ENCODE measurements around the gene RAB7B. TPM values are rescaled to one million over a fixed set of nuclear protein-coding genes. Genes with fewer than 3 reads are reported as not detected.

RAB7B gene, protein sequence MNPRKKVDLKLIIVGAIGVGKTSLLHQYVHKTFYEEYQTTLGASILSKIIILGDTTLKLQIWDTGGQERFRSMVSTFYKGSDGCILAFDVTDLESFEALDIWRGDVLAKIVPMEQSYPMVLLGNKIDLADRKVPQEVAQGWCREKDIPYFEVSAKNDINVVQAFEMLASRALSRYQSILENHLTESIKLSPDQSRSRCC
- 9.1 and 10.6 TPM in 2 replicates for total RNA-seq (2012; rRNA removed)
- polyA plus RNA-seq (2012; rRNA removed) = 14.6 and 14.7 TPM in 2 replicates
- polyA plus RNA-seq (2012; cell fraction: cytosol; rRNA removed) = 9.8 and 10.5 TPM in 2 replicates
- 12.4 and 13.2 TPM in 2 replicates for polyA plus RNA-seq (2012; cell fraction: nucleus; rRNA removed; ENCODE audit: low replicate concordance)
- Bru-seq, nascent RNA = percentile 61 among the genes with signal in this experiment
- percentile 61 among the genes with signal in this experiment for BruChase-seq, experiment 1, labeled RNA remaining after a 6-hour chase
- BruChase-seq, experiment 2, labeled RNA remaining after a 2-hour chase = percentile 82 among the genes with signal in this experiment
- long read RNA-seq, transcript RAB7B-201 (6 exons, 2,888 nt) = major isoform, 19 of 29 reads
- long read RNA-seq, partial matches to known transcripts = 4 of 29 reads
- long read RNA-seq, other reads (novel, unspliced or antisense) = 5 of 29 reads

GRCh38 chr1:206002871-206003801 is at the start of gene RAB7B:
Gene RAB7B, minus strand, starts transcription at chr1:206003395. Its CDS starts 9,260 bp downstream, at chr1:205994135.
- Histone ChIP-seq H3K4me1 (ENCODE audit: control insufficient read depth, insufficient read depth, low read length) (peaks cover 26% of the 10 kb centered on the region), H4K91ac (ENCODE audit: insufficient read depth, low read depth, low read length) (peak within 1 kb of the TSS; percentile 77), H3K36me3 (ENCODE audit: control insufficient read depth, insufficient read depth, low read length) (no peaks in the 10 kb centered on the region), H3K56ac (ENCODE audit: extremely low read depth, insufficient read depth, low read length) (no peak within 1 kb of the TSS; the same call in 1 of the 2 replicates), H4K5ac (ENCODE audit: low read depth, low read length) (peak within 1 kb of the TSS; percentile 79), H2BK5ac (ENCODE audit: low read depth, low read length, poor library complexity, severe bottlenecking) (peak within 1 kb of the TSS; percentile 93), H3K9ac (ENCODE audit: low read depth, low read length) (peak within 1 kb of the TSS; percentile 69), H3K4me2 (ENCODE audit: low read depth, low read length) (peak within 1 kb of the TSS; percentile 72), H2BK120ac (ENCODE audit: low read depth, low read length) (peak within 1 kb of the TSS; percentile 69), H3K4ac (ENCODE audit: low read depth, low read length) (peak within 1 kb of the TSS; percentile 73), H2AK5ac (ENCODE audit: low read depth, low read length) (peak within 1 kb of the TSS; percentile 99), H3K4me3 (ENCODE audit: insufficient read depth, low read depth, low read length) (peak within 1 kb of the TSS; percentile 22; the same call in 1 of the 2 replicates), H2AFZ (replicated peaks; ENCODE audit: low read length, poor library complexity) (peak within 1 kb of the TSS; percentile 81), H4K8ac (ENCODE audit: low read depth in 2 of 2, low read length in 2 of 2) (peak within 1 kb of the TSS; percentile 66 to 81; a peak in 3 of 4 replicates), H3K9me1 (ENCODE audit: insufficient read depth, low read length) (peaks cover 22% of the 10 kb centered on the region), H3K9me3 (ENCODE audit: control insufficient read depth, insufficient read depth, low read length) (no peaks in the 10 kb centered on the region), H3K14ac (replicated peaks; ENCODE audit: low read depth, low read length) (peak within 1 kb of the TSS; percentile 32), H2AK9ac (replicated peaks; ENCODE audit: low read depth, low read length, poor library complexity) (peak within 1 kb of the TSS; percentile 91), H3K79me1 (ENCODE audit: low read depth in 1 of 2, low read length in 2 of 2) (peaks cover 0 to 13% of the 10 kb centered on the region in 2 experiments; a peak in 2 of 4 replicates), H4K20me1 (ENCODE audit: insufficient read depth, low read length) (no peaks in the 10 kb centered on the region), H3K27me3 (ENCODE audit: control insufficient read depth, insufficient read depth, low read length) (no peaks in the 10 kb centered on the region), H3K23ac (ENCODE audit: low read depth, low read length) (peak within 1 kb of the TSS; percentile 70), H2BK20ac (ENCODE audit: low read depth, low read length) (peak within 1 kb of the TSS; percentile 54), H3K18ac (ENCODE audit: low read depth, low read length) (peak within 1 kb of the TSS; percentile 72), H3K27ac (ENCODE audit: insufficient read depth, low read length) (peak within 1 kb of the TSS; percentile 87), H2BK15ac (ENCODE audit: low read depth, low read length) (peak within 1 kb of the TSS; percentile 83; the same call in 2 of the 3 replicates)
- ChIA-PET CTCF (interaction anchor here (0.6 to 1.7 kb wide), 4 partner anchors 19 to 90 kb away, joined by 4 to 7 read pairs (median 4); no protein-coding TSS in a partner anchor), POLR2A (ENCODE audit: unreplicated experiment) (no interaction called here)
- in situ Hi-C loops (cut with MboI; ENCODE audit: low sequenced_read_pairs) (no loop called here), intact Hi-C loops (cut with micrococcal nuclease) (no loop called here), dilution Hi-C loops (cut with HindIII; ENCODE audit: low sequenced_read_pairs, unreplicated experiment) (no loop called here)
- 40% methylated on average over 2 of the region's 12 CpGs; no CpG with 5 or more reads in 1 of the 2 experiments for WGBS, 2 experiments (ENCODE audit: extremely low coverage in 2 of 2, insufficient read length in 1 of 2)
- DNase-seq (peak; percentile 76), ATAC-seq (ENCODE audit: low read depth) (peak; percentile 77)
- no TSS peak for BruUV-seq (replicated peaks)
- TF ChIP-seq RFX5 (IDR thresholded peaks at IDR 0.05; ENCODE audit: low read depth, low read length) = no peak
- no peak for TF ChIP-seq MXI1 (IDR thresholded peaks at IDR 0.05; ENCODE audit: borderline replicate concordance, low read depth, low read length)
- TF ChIP-seq, protein P1, sequence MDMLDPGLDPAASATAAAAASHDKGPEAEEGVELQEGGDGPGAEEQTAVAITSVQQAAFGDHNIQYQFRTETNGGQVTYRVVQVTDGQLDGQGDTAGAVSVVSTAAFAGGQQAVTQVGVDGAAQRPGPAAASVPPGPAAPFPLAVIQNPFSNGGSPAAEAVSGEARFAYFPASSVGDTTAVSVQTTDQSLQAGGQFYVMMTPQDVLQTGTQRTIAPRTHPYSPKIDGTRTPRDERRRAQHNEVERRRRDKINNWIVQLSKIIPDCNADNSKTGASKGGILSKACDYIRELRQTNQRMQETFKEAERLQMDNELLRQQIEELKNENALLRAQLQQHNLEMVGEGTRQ (IDR thresholded peaks at IDR 0.05; ENCODE audit: low read depth, low read length) = no peak
- TF ChIP-seq FOS (IDR thresholded peaks at IDR 0.05; ENCODE audit: low read depth, low read length) = peak; percentile 38; the same call in 1 of the 2 replicates
- no peak for TF ChIP-seq POLR2A (IDR thresholded peaks at IDR 0.05; ENCODE audit: low read depth, low read length)
- no peak for TF ChIP-seq RCOR1 (IDR thresholded peaks at IDR 0.05; ENCODE audit: insufficient replicate concordance, low read length)
- TF ChIP-seq MAZ (IDR thresholded peaks at IDR 0.05; ENCODE audit: borderline replicate concordance, low read depth, low read length) = no peak; the same call in 1 of the 2 replicates
- TF ChIP-seq, protein P2, sequence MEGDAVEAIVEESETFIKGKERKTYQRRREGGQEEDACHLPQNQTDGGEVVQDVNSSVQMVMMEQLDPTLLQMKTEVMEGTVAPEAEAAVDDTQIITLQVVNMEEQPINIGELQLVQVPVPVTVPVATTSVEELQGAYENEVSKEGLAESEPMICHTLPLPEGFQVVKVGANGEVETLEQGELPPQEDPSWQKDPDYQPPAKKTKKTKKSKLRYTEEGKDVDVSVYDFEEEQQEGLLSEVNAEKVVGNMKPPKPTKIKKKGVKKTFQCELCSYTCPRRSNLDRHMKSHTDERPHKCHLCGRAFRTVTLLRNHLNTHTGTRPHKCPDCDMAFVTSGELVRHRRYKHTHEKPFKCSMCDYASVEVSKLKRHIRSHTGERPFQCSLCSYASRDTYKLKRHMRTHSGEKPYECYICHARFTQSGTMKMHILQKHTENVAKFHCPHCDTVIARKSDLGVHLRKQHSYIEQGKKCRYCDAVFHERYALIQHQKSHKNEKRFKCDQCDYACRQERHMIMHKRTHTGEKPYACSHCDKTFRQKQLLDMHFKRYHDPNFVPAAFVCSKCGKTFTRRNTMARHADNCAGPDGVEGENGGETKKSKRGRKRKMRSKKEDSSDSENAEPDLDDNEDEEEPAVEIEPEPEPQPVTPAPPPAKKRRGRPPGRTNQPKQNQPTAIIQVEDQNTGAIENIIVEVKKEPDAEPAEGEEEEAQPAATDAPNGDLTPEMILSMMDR (conservative IDR thresholded peaks at IDR 0.05; ENCODE audit: low read depth, low read length) = no peak
- peak; percentile 94 for TF ChIP-seq CEBPB (IDR thresholded peaks at IDR 0.05; ENCODE audit: low read depth, low read length)
- no peak for TF ChIP-seq MAFK (IDR thresholded peaks at IDR 0.05; ENCODE audit: low read depth, low read length)
- TF ChIP-seq NFE2L2 (IDR thresholded peaks at IDR 0.05; ENCODE audit: low read depth, low read length) = no peak
- TF ChIP-seq SMC3 (IDR thresholded peaks at IDR 0.05; ENCODE audit: low read depth, low read length) = no peak

Data from IMR-90 (cell line).